ENCODE results near the gene NOTCH2.
"Not testable (repeated sequence)": the region's sequence is repeated elsewhere in the genome, so short reads cannot be mapped to it uniquely, and the experiment has no call there.

DNA sequence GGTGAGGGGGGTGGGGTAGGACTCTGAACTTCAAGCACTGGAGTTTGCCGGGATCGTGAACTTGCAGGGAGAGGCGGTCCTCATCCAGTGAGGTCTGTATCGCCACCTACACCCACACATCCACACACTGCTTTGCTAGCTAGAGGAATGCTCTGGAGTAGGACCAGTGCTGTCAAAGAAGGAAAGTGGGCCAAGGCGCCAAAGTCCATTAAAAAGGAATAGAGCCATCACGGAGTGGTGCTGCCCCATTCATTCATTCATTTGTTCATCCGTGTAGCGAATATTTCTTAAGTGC, 405 bp upstream of the NOTCH2 start:
- TF ChIP-seq, protein P1, sequence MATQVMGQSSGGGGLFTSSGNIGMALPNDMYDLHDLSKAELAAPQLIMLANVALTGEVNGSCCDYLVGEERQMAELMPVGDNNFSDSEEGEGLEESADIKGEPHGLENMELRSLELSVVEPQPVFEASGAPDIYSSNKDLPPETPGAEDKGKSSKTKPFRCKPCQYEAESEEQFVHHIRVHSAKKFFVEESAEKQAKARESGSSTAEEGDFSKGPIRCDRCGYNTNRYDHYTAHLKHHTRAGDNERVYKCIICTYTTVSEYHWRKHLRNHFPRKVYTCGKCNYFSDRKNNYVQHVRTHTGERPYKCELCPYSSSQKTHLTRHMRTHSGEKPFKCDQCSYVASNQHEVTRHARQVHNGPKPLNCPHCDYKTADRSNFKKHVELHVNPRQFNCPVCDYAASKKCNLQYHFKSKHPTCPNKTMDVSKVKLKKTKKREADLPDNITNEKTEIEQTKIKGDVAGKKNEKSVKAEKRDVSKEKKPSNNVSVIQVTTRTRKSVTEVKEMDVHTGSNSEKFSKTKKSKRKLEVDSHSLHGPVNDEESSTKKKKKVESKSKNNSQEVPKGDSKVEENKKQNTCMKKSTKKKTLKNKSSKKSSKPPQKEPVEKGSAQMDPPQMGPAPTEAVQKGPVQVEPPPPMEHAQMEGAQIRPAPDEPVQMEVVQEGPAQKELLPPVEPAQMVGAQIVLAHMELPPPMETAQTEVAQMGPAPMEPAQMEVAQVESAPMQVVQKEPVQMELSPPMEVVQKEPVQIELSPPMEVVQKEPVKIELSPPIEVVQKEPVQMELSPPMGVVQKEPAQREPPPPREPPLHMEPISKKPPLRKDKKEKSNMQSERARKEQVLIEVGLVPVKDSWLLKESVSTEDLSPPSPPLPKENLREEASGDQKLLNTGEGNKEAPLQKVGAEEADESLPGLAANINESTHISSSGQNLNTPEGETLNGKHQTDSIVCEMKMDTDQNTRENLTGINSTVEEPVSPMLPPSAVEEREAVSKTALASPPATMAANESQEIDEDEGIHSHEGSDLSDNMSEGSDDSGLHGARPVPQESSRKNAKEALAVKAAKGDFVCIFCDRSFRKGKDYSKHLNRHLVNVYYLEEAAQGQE (IDR thresholded peaks at IDR 0.05) = not testable (repeated sequence)
- TF ChIP-seq, protein P2, sequence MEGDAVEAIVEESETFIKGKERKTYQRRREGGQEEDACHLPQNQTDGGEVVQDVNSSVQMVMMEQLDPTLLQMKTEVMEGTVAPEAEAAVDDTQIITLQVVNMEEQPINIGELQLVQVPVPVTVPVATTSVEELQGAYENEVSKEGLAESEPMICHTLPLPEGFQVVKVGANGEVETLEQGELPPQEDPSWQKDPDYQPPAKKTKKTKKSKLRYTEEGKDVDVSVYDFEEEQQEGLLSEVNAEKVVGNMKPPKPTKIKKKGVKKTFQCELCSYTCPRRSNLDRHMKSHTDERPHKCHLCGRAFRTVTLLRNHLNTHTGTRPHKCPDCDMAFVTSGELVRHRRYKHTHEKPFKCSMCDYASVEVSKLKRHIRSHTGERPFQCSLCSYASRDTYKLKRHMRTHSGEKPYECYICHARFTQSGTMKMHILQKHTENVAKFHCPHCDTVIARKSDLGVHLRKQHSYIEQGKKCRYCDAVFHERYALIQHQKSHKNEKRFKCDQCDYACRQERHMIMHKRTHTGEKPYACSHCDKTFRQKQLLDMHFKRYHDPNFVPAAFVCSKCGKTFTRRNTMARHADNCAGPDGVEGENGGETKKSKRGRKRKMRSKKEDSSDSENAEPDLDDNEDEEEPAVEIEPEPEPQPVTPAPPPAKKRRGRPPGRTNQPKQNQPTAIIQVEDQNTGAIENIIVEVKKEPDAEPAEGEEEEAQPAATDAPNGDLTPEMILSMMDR (IDR thresholded peaks at IDR 0.05; ENCODE audit: low read depth, low read length, missing input control) = not testable (repeated sequence)
- not testable (repeated sequence) for TF ChIP-seq JUND (IDR thresholded peaks at IDR 0.05)
